Heart left ventricle (tissue), 16 donors: ENCODE measurements around the gene CAPN11. TPM values are rescaled to one million over a fixed set of nuclear protein-coding genes. Genes with fewer than 3 reads are reported as not detected.

Source experiments
- ATAC-seq, 4 donors: fragments of 200-7000 bp; cut with Tn5 transposase; one replicate each; pipeline ENCODE4 v1.9.1; 2020 to 2022; ENCODE audit warnings: moderate library complexity in 4 of 4, mild to moderate bottlenecking in 3 of 4, moderate number of reproducible peaks in 1 of 4
- DNase-seq, 5 donors: peaks; one replicate each; pipeline ENCODE4 v3.0.0-alpha.2; 2020
- H3K27ac ChIP-seq, 12 donors: fragments of 200-600 bp; sonication (generic) in 4 of 12; one replicate each; pipeline versions ENCODE4 v1.5.0 to v1.8.0; 2016 to 2022; ENCODE audit warnings: mild to moderate bottlenecking in 2 of 12
- H3K27me3 ChIP-seq, 9 donors: fragments of 200-600 bp; sonication (generic) in 2 of 9; one replicate each; pipeline versions ENCODE4 v1.5.1 to v1.8.0; 2016 to 2022; ENCODE audit warnings: mild to moderate bottlenecking in 3 of 9
- H3K36me3 ChIP-seq, 9 donors: fragments of 200-600 bp; sonication (generic) in 2 of 9; one replicate each; pipeline versions ENCODE4 v1.5.0 to v1.8.0; 2018 to 2022; ENCODE audit warnings: mild to moderate bottlenecking in 2 of 9
- H3K4me1 ChIP-seq, 12 donors: fragments of 200-600 bp; sonication (generic) in 4 of 12; one replicate each; pipeline versions ENCODE4 v1.5.0 to v1.8.0; 2016 to 2022; ENCODE audit warnings: mild to moderate bottlenecking in 3 of 12
- H3K4me3 ChIP-seq, 12 donors: fragments of 200-600 bp; sonication (generic) in 4 of 12; one replicate each; pipeline versions ENCODE4 v1.5.0 to v1.8.0; 2017 to 2022; ENCODE audit warnings: mild to moderate bottlenecking in 9 of 12, moderate library complexity in 4 of 12
- H3K9me3 ChIP-seq, 12 donors: fragments of 200-600 bp; sonication (generic) in 4 of 12; one replicate each; pipeline versions ENCODE4 v1.5.0 to v1.8.0; 2016 to 2022; ENCODE audit warnings: mild to moderate bottlenecking in 1 of 12
- CTCF ChIP-seq, 12 donors: fragments of 200-600 bp; sonication (generic) in 4 of 12; IDR thresholded peaks; one replicate each; pipeline versions ENCODE4 v1.5.0 to v1.8.0; 2018 to 2022; ENCODE audit warnings: antibody characterized with exemption in 12 of 12, mild to moderate bottlenecking in 5 of 12
- POLR2A ChIP-seq, 2 donors: fragments of 450-650 bp; IDR thresholded peaks; one replicate each; pipeline ENCODE4 v1.6.1; 2017; ENCODE audit warnings: antibody characterized with exemption in 2 of 2, mild to moderate bottlenecking in 2 of 2, moderate library complexity in 2 of 2
- WGBS, 4 donors: extraction: QIAGEN DNeasy Blood & Tissue Kit in 2 of 4; methylation state at CpG; one replicate each; pipeline versions ENCODE4 v1.1.5 to v1.1.7; 2013 to 2018; 5-methylcytosine and 5-hydroxymethylcytosine counted together
- intact Hi-C, 10 donors: fragments of 100-400 bp; cut with DNase I; formaldehyde crosslinking; loops; one replicate each; pipeline versions ENCODE4 v1.11.1 to v1.14.2; 2022
- polyA plus RNA-seq, 2 donors: library from polyadenylated mRNA; stranded (reverse); fragments of 200-250 nt; gene quantifications; one replicate each; pipeline ENCODE4 v1.2.3, GENCODE V29; 2013
- total RNA-seq, 9 donors: library from RNA; depleted of rRNA in 2 of 9; stranded (reverse); fragments of >200 nt in 2 of 9; fragmentation: NEBNext Ultra II Directional in 3 of 9; extraction: Animal tissue kit (Norgen Biotek cat#: 25700) in 3 of 9; gene quantifications; one replicate each; pipeline versions ENCODE4 v1.1.0 to v1.2.4, GENCODE V29; 2016 to 2023
- donor health status: ischemic (EF 13 %, LVEDD 7.1; RV severe dilation, severe dysfunction).
- donor health status: healthy with polysubstance abuse.
- donor health status: DM: no; HTN: yes; CAD: no.
- donor health status: DM: no; HTN: no; CAD: no.
- donor health status: ischemic (EF 25% LVEDD 6.9; RV normal size, moderate dysfunction).
- donor health status: ischemic (EF 25% LVEDD 5.7; RV mildly dilated, moderate dysfunction).
- donor health status: healthy.
- donor health status: DM: yes; HTN: yes; CAD: no.
- donor health status: ischemic (EF 35%, LVEDD 5.7; RV mildly dilated, moderate dysfunction).
- donor health status: nonischemic (EF 11% LVEDD 7.7; RV severe dilation, severe dysfunction).
- donor health status: DM: yes; HTN: yes; CAD: no.
- donor health status: PGD.
- donor health status: ischemic (EF 29% LVEDD 5.4; RV normal size, mild dysfunction).
- donor health status: nonischemic (EF 23%, LVEDD 6.1; RV moderate dilation, normal function).

CAPN11 gene
- total and polyA plus RNA-seq, 11 donors: 0.08 to 1.8 (median 0.38) TPM; not detected in 3

- TF ChIP-seq POLR2A (IDR thresholded peaks at IDR 0.05) (no peak), CTCF (IDR thresholded peaks at IDR 0.05) (no peak)
- intact Hi-C loops: no loop called here
- DNase-seq (peak in 4 of 5 donors; percentile 48 to 70 (median 64)), ATAC-seq (peak; percentile 77 to 89 (median 84))
- H3K4me1 ChIP-seq: peaks cover 0 to 41% (median 12%) of the 10 kb centered on the region in 12 donors
- H3K4me3 ChIP-seq: peak overlapping the region in 6 of 12 donors; percentile 4 to 41 (median 28)
- H3K27me3 ChIP-seq: no peaks in the 10 kb centered on the region
- H3K27ac ChIP-seq: peak overlapping the region in 8 of 12 donors; percentile 6 to 58 (median 38)
- no peaks in the 10 kb centered on the region for H3K9me3 ChIP-seq
- H3K36me3 ChIP-seq: peaks cover 0 to 39% (median 28%) of the 10 kb centered on the region in 9 donors
- WGBS, 4 donors: 38 to 56% (median 40%) methylated on average over 7 to 9 of the region's 9 CpGs
These were observed 25.4 kb upstream of the CAPN11 start for GRCh38 chr6:44133003-44133931.

- peak overlapping the region in 1 of 12 donors; percentile 53 for H3K27ac ChIP-seq
- intact Hi-C loops: no loop called here
- H3K9me3 ChIP-seq: no peaks in the 10 kb centered on the region
- H3K4me1 ChIP-seq: peaks cover 0 to 34% (median 6%) of the 10 kb centered on the region in 12 donors
- ATAC-seq: peak in 1 of 4 donors; percentile 3
- no peaks in the 10 kb centered on the region for H3K27me3 ChIP-seq
- H3K36me3 ChIP-seq: peaks cover 0 to 48% (median 32%) of the 10 kb centered on the region in 9 donors
- 84 to 93% (median 86%) methylated on average over 12 of the region's 12 CpGs for WGBS, 4 donors
- H3K4me3 ChIP-seq: no peak overlapping the region
- DNase-seq: no peak
- TF ChIP-seq CTCF (IDR thresholded peaks at IDR 0.05) (no peak), POLR2A (IDR thresholded peaks at IDR 0.05) (no peak)
These were observed 24.5 kb upstream of the CAPN11 start for GRCh38 chr6:44133981-44134711.

- Histone ChIP-seq H3K4me1 (peaks cover 0 to 24% (median 6%) of the 10 kb centered on the region in 12 donors), H3K9me3 (no peaks in the 10 kb centered on the region), H3K36me3 (peaks cover 0 to 59% (median 43%) of the 10 kb centered on the region in 9 donors), H3K4me3 (no peak overlapping the region), H3K27me3 (no peaks in the 10 kb centered on the region), H3K27ac (no peak overlapping the region)
- TF ChIP-seq CTCF (IDR thresholded peaks at IDR 0.05) (no peak), POLR2A (IDR thresholded peaks at IDR 0.05) (no peak)
- intact Hi-C loops: loop anchor here in 1 of 10 donors (5.0 kb wide), 1 partner anchor 33 kb away; no protein-coding TSS in a partner anchor
- DNase-seq: no peak
- no peak for ATAC-seq
- WGBS, 4 donors: 84 to 87% (median 86%) methylated on average over 10 of the region's 10 CpGs
These were observed 23.4 kb upstream of the CAPN11 start for GRCh38 chr6:44135173-44135758.
